Measurements from ENCODE around the gene CHGA.

GRCh38 chr14:92902726-92903125, 20.2 kb upstream of the CHGA start:
- no peak for TF ChIP-seq POLR2AphosphoS5 (IDR thresholded peaks at IDR 0.05)
- no peak for TF ChIP-seq CTCF (IDR thresholded peaks at IDR 0.05; ENCODE audit: poor library complexity, severe bottlenecking)
- no peak for TF ChIP-seq TAF1 (IDR thresholded peaks at IDR 0.05; ENCODE audit: low read depth)

All from neural cell (in vitro differentiated cells).